H7 (cell line): Measurements from ENCODE around the gene CNGB1. TPM values are rescaled to one million over a fixed set of nuclear protein-coding genes. Genes with fewer than 3 reads are reported as not detected.

Experiments
- DNase-seq: peaks from one replicate; pipeline ENCODE4 v3.0.0; 2012
- H3K27me3 ChIP-seq: 2 replicates; pipeline ENCODE4 v1.6.0; 2011; ENCODE audit warnings: mild to moderate bottlenecking, low read length; ENCODE audit not compliant: control insufficient read depth, insufficient read depth
- H3K36me3 ChIP-seq: replicated peaks from 2 replicates; pipeline ENCODE4 v1.5.1; 2011; ENCODE audit warnings: low read length; ENCODE audit not compliant: control insufficient read depth, insufficient read depth
- H3K4me3 ChIP-seq: 2 replicates; pipeline ENCODE4 v1.5.1; 2011; ENCODE audit warnings: low read depth, mild to moderate bottlenecking, control low read depth, low read length, moderate library complexity; ENCODE audit not compliant: insufficient read depth
- total RNA-seq: library from RNA; depleted of rRNA; stranded (reverse); fragments of >200 nt; shearing (Covaris generic); gene quantifications from 2 replicates; pipeline ENCODE4 v1.2.3, GENCODE V29; 2014

Gene CNGB1
- total RNA-seq, 1 experiment from 2014 or later, result not detected

DNA sequence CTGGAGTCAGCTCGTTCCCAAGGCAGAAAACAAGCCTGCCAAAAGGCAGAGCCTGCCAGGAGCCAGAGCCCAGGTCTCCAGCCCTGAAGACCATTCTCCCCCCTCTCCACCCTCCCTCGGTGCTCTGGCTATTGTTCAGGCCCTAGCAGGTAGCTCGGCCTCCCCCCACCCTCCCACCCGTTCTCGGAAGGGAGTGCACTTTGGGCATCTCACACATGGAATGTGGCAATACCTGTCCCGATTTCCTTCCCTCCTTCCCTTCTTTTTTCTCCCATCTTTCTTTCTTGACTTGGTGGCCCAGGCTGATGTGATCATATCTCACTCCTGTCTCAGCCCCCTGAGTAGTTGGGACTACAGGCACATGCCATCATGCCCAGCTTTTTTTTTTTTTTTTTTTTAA, 12.4 kb downstream of the CNGB1 start:
- DNase-seq, result peak; percentile 66
- Histone ChIP-seq H3K4me3 (no peak overlapping the region), H3K36me3 (no peaks in the 10 kb centered on the region), H3K27me3 (no peaks in the 10 kb centered on the region)

DNA sequence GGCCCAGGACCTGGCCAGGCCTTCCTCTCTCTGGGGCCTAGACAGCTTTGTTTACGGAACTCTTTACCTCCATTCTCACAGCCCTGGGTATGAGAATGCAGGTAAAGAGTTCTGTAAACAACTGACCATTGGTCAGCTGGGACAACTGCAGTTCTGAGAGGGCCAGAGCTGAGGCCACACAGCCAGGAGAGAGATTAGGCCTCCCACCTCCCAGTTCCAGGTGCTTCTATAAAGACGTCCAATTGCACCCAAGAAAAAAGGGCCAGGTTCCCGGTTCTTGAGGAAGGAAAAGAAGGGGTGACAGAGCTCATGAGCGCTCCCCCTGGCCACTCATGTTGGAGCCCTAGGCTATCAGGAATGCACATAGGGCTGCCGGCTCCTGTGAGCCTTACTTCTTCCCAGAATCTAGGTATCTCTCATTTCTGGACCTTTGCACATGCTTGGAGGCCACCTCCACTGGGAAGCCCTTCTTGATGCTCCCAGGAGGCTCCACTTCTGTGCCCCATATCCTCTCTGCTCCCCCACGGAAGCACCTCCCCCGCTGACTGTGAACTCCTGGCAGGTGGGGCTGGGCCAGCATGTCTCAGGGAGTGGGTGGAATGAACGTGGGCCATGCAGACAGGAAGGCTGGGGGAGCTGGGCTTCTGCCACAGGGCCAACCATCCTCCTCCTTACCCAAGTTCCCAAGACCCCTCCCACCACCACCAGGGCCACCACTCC, 13.1 kb downstream of the CNGB1 start:
- DNase-seq, result peak; percentile 68
- Histone ChIP-seq H3K36me3 (no peaks in the 10 kb centered on the region), H3K27me3 (no peaks in the 10 kb centered on the region), H3K4me3 (no peak overlapping the region)

DNA sequence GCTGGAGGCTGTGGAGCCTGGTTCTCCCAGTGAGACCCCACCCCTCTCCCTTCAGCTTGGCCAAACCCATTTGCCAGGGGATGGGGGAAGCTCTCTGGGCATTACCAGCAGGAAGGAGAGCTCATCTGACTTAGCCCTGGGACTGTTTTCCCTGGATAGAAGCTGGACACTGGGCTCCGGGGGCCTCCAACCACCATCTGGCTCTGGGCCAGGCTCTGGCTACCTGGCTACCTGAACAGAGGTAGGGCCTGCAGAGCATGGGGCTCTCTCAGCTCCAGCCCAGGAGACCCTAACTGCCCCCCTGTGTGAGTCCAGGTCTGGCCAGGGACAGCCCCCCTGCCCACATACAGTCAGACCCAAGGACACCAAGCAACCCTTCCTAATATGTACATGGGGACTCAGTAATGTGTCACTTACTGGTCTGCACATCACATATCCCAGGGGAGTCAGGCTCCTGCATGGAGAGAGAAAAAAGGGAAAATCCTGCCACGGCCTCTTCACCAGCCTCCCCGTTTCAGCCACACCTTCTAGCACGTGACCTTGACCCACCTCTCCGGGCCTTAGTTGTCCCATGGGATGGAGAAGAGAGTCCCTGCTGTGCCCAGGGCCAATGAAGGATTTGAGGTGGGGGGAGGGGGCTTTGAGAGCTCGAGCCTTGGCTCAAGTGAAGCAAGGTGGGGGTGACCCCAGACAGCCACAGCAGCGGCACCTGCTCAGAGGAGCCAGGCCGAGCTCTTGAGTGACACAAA, 13.8 kb downstream of the CNGB1 start:
- peak; percentile 59 for DNase-seq
- Histone ChIP-seq H3K4me3 (no peak overlapping the region), H3K27me3 (no peaks in the 10 kb centered on the region), H3K36me3 (no peaks in the 10 kb centered on the region)

DNA sequence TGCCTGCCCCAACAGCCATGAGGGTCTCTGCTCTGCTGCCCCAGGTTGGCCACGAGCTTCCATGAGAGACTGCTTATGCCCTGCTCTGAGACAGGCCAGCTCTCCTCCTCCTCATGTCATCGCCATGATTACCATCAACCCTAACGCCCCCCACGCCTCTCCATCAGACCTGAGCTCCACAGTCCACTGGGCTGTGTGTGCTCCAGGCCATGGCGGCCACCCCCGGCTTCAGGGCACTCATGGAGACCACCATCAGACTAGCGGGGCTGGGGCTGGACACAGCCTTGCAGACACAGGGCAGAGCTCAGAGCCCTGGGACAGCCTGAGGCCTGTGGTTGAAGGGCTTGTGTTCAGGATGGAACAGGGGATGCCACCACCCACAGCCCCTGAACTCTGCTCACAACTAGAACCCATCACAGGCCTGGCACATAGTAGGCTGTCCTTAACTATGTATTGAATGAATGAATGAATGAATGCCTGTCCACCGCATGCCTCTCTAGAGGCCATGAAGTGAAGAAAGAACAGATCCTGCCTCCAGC, 14.6 kb downstream of the CNGB1 start:
- H3K27me3 ChIP-seq, result no peaks in the 10 kb centered on the region

DNA sequence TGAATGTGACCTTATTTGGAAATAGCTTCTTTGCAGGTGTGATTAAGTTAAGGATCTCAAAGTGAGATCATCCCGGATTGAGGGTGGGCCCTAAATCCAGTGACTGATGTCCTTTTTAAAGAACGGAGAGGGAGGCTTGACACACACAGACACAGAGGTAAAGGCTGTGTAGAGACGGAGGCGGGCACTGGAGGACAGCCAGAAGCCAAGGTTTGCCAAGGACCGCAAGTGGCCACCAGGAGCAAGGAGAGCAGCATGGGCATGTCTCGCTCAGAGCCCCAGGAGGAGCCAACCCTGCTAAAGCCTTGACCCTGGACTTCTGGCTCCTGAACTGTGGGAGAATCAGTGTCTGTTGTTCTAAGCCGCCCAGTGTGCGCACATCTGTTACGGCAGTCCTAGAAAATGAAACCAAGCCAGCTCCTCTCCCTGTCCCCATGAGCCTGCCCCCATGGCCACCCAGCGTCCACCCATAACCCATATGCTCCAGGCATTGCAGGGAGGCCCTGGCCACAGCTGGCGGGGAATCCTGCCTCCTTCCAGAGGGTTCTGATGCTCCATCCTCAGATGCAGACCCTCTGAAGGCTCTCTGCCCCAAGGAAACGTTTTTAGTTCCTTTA, 15.2 kb downstream of the CNGB1 start:
- H3K4me3 ChIP-seq, result no peak overlapping the region
- no peak for DNase-seq
- no peaks in the 10 kb centered on the region for H3K36me3 ChIP-seq
- no peaks in the 10 kb centered on the region for H3K27me3 ChIP-seq

More for the DNA sequence above, 14.6 kb downstream of the CNGB1 start:
- no peak for DNase-seq
- H3K36me3 ChIP-seq, result no peaks in the 10 kb centered on the region
- no peak overlapping the region for H3K4me3 ChIP-seq

DNA sequence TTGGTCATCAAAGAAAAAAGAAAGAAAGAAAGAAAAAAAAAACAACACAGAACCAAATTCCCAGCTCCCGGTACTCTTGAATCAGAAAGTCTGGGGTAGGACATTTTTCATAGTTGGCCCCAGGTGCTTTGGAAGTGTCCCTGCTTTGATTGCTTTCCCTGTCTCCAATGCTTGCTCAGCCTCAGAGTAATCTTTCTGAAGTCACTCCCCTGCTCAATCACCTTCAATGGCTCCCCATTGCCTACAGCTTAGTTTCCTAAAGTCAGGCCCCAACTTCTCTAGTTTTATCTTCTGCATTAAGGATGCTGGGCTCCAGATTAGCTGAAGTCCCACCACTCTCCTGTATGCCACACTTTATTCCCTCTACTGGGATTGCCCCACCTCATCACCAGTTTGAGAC, 17.1 kb downstream of the CNGB1 start:
- no peak overlapping the region for H3K4me3 ChIP-seq
- no peaks in the 10 kb centered on the region for H3K36me3 ChIP-seq
- no peak for DNase-seq
- no peaks in the 10 kb centered on the region for H3K27me3 ChIP-seq

DNA sequence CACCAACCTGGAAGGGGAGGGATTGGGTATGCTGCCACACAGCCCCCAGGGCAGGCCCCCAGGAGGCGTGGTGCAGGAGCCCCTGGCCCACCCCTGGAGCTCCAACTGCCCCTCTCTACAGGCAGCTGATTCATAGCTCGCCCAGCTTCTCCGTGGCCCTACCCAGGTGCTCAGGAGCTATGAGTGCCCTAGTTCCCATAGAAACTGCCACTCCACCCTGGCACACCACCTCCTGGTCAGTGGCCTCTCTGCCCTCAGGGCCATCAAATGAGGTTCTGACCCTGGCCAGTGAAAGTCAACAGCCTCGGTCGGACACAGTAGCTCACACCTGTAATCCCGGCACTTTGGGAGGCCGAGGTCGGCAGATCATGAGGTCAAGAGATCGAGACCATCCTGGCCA, 18.0 kb downstream of the CNGB1 start:
- H3K27me3 ChIP-seq, result no peaks in the 10 kb centered on the region
- H3K4me3 ChIP-seq, result no peak overlapping the region
- no peaks in the 10 kb centered on the region for H3K36me3 ChIP-seq
- DNase-seq, result no peak

DNA sequence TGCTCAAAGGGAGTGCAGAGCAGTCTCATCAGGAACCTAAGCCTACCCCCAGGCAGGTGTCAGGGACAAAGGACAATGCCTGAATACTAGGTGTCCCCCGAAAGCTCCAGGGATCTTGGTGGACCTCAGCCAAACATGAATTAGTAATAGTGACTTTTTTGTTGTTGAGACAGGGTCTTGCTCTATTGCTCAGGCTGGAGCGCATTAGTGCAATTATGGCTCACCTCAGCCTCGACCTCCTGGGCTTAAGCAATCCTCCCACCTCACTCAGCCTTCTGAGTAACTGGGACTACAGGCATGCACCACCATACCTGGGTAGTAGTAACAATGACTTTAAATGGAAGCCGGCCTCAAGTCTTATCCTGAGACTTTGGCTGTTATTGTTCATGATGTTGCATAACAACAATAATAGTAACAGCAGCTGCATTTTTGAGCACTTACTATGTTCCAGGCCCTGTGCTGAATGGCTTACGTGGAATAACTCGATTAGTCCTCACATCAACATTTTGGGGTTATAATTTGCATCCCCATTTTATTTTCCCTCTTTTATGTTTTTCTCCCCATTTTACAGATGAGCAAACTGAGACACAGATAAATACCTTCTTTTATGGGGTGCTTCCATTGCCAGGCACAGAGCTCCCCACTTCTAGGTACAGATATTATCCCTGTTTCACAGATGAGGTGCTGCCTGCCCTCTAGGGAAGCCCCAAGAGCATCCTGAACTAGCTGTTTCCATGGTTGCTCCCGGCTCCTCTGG, 19.5 kb downstream of the CNGB1 start:
- H3K36me3 ChIP-seq, result no peaks in the 10 kb centered on the region
- no peaks in the 10 kb centered on the region for H3K27me3 ChIP-seq
- DNase-seq, result no peak
- H3K4me3 ChIP-seq, result no peak overlapping the region

DNA sequence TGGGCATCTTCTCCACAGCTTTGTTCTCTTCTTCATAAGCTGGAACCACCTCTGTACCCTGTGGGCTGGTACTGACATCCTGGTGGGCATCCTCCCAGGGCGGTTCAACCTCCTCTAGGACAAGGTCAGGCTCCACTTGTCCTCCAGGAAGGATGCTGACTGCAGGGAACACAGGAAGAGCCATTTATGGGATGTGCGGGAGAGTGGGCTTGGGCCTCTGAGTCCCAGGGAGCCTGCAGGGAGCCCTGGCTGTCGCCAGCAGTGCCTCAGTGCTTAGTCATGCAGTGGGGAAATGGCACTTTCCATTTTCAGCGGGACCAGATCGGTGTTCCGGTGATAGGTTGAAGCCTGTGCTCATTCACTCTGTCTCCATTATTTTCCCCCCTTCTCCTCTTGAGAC, 20.5 kb downstream of the CNGB1 start:
- Histone ChIP-seq H3K4me3 (no peak overlapping the region), H3K36me3 (no peaks in the 10 kb centered on the region), H3K27me3 (no peaks in the 10 kb centered on the region)
- DNase-seq, result no peak

DNA sequence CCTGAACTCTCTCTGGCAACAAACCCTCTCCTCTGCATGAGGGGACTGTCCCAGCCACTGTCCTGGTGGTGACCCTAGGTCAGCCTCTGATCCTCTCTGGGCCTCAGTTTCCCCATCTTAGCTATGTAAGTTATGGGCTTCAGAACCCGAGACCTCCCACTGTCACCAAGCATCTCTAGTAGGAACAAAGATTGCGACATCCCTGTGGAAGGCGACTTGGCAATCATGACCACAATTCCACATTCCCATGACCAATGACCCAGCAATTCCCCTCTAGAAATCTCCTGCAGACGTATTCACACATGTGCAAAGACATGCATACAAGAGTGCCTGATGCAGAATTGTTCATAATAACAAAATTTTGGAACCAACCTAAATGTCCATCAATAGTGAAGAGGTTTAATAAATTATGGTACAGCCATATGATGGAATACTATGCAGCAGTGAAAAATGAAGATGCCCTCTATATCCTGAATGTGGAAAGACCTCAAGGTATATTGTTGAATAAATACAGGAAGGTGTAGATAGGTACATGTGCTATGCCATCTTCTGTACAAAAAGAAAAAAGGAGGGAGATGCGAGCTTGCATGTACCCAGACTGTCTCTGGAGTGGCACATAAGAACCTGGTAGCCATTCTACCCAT, 21.2 kb downstream of the CNGB1 start:
- Histone ChIP-seq H3K36me3 (no peaks in the 10 kb centered on the region), H3K4me3 (no peak overlapping the region), H3K27me3 (no peaks in the 10 kb centered on the region)
- DNase-seq, result no peak

DNA sequence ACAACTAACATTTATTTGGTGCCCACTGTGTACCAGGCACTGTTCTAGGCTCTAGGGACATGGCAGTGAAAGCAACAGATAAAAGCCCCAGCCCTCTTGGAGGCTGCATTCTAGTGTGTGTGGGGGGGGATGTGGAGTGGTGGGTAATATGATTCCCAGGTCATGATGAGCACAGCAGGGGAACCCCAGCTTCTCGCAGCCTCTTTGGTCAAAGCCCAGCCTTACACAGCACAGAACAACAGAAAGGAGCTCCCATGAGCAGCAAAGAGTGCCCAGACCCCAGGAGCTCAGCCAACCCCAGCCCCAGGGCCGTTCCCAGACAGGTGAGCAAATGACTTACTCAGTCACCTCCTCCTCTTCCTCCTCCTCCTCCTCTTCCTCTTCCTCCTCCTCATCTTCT, 21.9 kb downstream of the CNGB1 start:
- H3K27me3 ChIP-seq, result no peaks in the 10 kb centered on the region
- H3K36me3 ChIP-seq, result no peaks in the 10 kb centered on the region
- H3K4me3 ChIP-seq, result no peak overlapping the region
- peak; percentile 81 for DNase-seq

DNA sequence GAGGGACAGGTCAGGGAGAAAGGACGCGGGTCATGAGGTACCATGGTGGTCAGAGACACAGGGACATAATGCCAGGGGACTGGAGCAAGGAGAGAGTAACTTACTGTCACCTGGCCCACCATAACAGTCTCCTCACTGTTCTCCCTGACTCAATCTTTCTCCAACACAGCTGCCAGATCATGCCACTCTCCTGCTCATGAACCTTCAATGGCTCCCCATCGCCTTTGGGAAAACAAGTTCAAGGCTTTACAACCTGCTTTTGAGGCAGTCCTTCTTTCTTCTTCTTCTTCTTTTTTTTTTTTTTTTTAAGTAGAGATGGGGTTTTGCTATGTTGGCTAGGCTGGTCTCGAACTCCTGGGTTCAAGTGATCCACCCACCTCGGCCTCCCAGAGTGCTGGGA, 22.9 kb downstream of the CNGB1 start:
- H3K36me3 ChIP-seq, result no peaks in the 10 kb centered on the region
- no peak for DNase-seq
- no peak overlapping the region for H3K4me3 ChIP-seq
- H3K27me3 ChIP-seq, result no peaks in the 10 kb centered on the region

DNA sequence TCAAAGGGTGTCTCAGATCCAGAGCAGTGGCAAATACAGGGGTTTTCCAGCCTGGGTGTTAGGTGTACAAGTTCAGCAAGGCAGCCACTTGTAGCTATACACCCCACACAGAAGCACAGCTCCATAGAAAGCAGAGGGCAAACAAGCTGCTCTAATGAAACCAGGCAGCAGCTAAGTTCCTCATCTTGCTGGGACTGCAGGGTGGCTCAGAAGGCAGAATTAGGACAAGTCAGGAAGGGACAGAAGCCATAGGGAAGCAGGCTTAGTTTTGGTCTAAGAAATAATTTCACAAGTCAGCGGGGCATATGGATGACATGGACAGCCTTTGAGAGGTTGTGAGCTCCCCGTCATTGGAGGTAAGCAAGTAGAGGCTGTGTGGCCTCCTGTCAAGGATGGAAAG, 23.7 kb downstream of the CNGB1 start:
- no peaks in the 10 kb centered on the region for H3K36me3 ChIP-seq
- H3K4me3 ChIP-seq, result no peak overlapping the region
- DNase-seq, result no peak
- no peaks in the 10 kb centered on the region for H3K27me3 ChIP-seq

DNA sequence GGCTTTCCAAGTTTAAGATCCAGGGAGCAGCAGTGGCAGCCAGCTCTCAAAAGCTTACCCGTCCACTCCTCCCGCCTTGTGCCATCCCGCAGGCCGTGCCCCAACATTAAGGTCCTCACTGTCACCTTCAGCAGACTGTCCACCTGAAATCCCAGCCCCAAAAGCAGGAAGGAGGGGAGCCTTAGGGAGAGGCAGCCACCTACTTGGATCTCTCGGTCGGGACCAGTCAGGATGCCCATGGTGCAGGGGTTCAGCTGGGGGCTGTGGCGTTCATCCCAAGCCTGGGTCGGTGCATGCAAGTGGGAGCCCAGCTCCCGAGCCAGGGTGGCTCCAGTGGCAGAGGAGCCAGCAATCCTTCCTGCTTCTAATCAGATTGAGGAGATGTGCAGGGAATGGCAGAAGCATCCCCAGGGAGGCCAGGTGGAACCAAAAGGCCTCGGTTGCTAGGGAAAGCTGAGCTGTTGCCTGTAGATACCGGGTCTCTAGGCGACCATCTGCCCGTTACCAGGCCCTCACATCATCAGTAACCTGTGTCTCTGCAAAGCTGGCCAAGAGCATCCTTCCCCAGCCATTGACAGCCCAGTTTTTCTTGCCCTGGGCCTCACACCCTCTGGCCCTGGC, 24.6 kb downstream of the CNGB1 start:
- DNase-seq, result no peak
- no peaks in the 10 kb centered on the region for H3K27me3 ChIP-seq
- no peak overlapping the region for H3K4me3 ChIP-seq
- H3K36me3 ChIP-seq, result no peaks in the 10 kb centered on the region
